BE2C (cell line): ENCODE measurements around the gene LAIR1.

Experiments used
- DNase-seq: peaks from one replicate; pipeline ENCODE4 v3.0.0-alpha.2; 2020
- H3K27me3 ChIP-seq: fragments of 250-450 bp; sonication (Bioruptor Pico); 2 replicates; pipeline ENCODE4 v1.5.1; 2020; ENCODE audit warnings: mild to moderate bottlenecking
- H3K36me3 ChIP-seq: fragments of 250-450 bp; sonication (Bioruptor Pico); 2 replicates; pipeline ENCODE4 v1.5.1; 2020; ENCODE audit warnings: mild to moderate bottlenecking
- H3K4me1 ChIP-seq: fragments of 250-450 bp; sonication (Bioruptor Pico); 2 replicates; pipeline ENCODE4 v1.5.1; 2020
- H3K4me3 ChIP-seq: 2 replicates; pipeline ENCODE4 v1.5.1; 2011; ENCODE audit warnings: low read depth, low read length
- H3K9me3 ChIP-seq: fragments of 250-450 bp; sonication (Bioruptor Pico); 2 replicates; pipeline ENCODE4 v1.5.1; 2020
- CTCF ChIP-seq: IDR thresholded peaks from 2 replicates; pipeline ENCODE4 v1.5.1; 2012; ENCODE audit warnings: mild to moderate bottlenecking, low read depth, low read length

The LAIR1 gene

GRCh38 chr19:54352041-54352440, 12.7 kb downstream of the LAIR1 start:
- Histone ChIP-seq H3K9me3 (no peaks in the 10 kb centered on the region; the same call in 1 of the 2 replicates), H3K27me3 (peaks cover 32% of the 10 kb centered on the region), H3K4me3 (no peak overlapping the region), H3K4me1 (no peaks in the 10 kb centered on the region), H3K36me3 (no peaks in the 10 kb centered on the region)
- no peak for DNase-seq
- TF ChIP-seq CTCF: no peak

GRCh38 chr19:54351474-54351873, 13.3 kb downstream of the LAIR1 start:
- H3K27me3 ChIP-seq: peaks cover 36% of the 10 kb centered on the region
- H3K36me3 ChIP-seq: no peaks in the 10 kb centered on the region
- no peak for TF ChIP-seq CTCF
- DNase-seq: no peak
- no peaks in the 10 kb centered on the region for H3K4me1 ChIP-seq
- no peaks in the 10 kb centered on the region; the same call in 1 of the 2 replicates for H3K9me3 ChIP-seq
- H3K4me3 ChIP-seq: no peak overlapping the region

- Histone ChIP-seq H3K9me3 (no peaks in the 10 kb centered on the region), H3K4me1 (no peaks in the 10 kb centered on the region), H3K36me3 (no peaks in the 10 kb centered on the region), H3K4me3 (no peak overlapping the region), H3K27me3 (peaks cover 30% of the 10 kb centered on the region)
- TF ChIP-seq CTCF: no peak
- DNase-seq: no peak
Observed at GRCh38 chr19:54345938-54346386, 18.8 kb downstream of the LAIR1 start.

- no peak overlapping the region for H3K4me3 ChIP-seq
Observed at GRCh38 chr19:54343868-54344267, 20.9 kb downstream of the LAIR1 start.

GRCh38 chr19:54341295-54341694, 23.4 kb downstream of the LAIR1 start:
- no peak overlapping the region for H3K4me3 ChIP-seq
- no peak for TF ChIP-seq CTCF
- no peaks in the 10 kb centered on the region for H3K36me3 ChIP-seq
- H3K27me3 ChIP-seq: peaks cover 43% of the 10 kb centered on the region
- no peak for DNase-seq
- H3K9me3 ChIP-seq: no peaks in the 10 kb centered on the region
- H3K4me1 ChIP-seq: no peaks in the 10 kb centered on the region

More at GRCh38 chr19:54343868-54344267, 20.9 kb downstream of the LAIR1 start:
- TF ChIP-seq CTCF: no peak
- H3K4me1 ChIP-seq: no peaks in the 10 kb centered on the region
- H3K36me3 ChIP-seq: no peaks in the 10 kb centered on the region
- DNase-seq: no peak
- H3K27me3 ChIP-seq: peaks cover 29% of the 10 kb centered on the region
- no peaks in the 10 kb centered on the region for H3K9me3 ChIP-seq

- DNase-seq: no peak
- no peaks in the 10 kb centered on the region for H3K4me1 ChIP-seq
- no peak overlapping the region for H3K4me3 ChIP-seq
- no peaks in the 10 kb centered on the region for H3K9me3 ChIP-seq
- peaks cover 44% of the 10 kb centered on the region for H3K27me3 ChIP-seq
- no peaks in the 10 kb centered on the region for H3K36me3 ChIP-seq
- no peak for TF ChIP-seq CTCF
Observed at GRCh38 chr19:54339646-54340358, 24.9 kb downstream of the LAIR1 start.
